Activated gamma-delta T cell treated with Interleukin-2 at 50 U/mL for 16 hours (primary cell): Measurements from ENCODE around the gene TGFBR2.

Source experiments
- DNase-seq: peaks from one replicate; pipeline ENCODE4 v3.0.0-alpha.2; 2020

TGFBR2 gene

DNA sequence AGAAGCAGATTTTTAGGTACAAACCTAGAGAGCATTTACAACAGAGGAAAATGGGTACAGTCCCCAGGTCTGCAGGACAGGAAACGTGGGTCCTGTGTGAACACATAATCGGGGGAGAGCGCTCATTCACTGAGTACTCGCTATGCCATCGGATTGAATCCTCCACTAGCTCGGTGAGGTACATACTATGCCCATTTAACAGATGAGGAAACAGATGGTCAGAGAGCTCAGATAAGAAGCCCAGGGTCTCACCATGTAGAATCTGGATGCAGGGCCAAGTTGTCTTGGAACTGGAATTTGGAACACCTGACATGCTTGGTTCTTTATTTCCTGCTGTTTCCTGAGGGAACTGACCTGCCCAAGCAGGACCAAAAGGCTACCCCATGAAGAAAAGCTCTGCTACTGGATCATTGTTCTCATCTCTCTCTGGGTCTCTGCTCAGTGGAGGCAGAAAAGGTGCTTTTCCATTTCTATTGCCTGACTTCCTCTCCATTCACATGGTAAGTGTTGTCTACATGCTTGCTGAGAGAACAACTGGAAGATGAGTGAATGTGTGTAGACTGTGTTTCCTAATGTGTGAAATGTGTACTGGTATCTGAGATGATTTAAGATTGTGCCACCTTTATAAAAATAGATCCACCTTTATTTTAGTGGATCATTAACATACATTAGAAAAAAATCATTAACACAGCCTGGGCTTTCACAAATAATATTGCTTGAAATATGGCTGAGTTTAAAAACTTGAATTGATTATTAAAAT, 89.1 kb downstream of the TGFBR2 start:
- DNase-seq: no peak

GRCh38 chr3:30696403-30696819, 90.0 kb downstream of the TGFBR2 start:
- DNase-seq: no peak

DNA sequence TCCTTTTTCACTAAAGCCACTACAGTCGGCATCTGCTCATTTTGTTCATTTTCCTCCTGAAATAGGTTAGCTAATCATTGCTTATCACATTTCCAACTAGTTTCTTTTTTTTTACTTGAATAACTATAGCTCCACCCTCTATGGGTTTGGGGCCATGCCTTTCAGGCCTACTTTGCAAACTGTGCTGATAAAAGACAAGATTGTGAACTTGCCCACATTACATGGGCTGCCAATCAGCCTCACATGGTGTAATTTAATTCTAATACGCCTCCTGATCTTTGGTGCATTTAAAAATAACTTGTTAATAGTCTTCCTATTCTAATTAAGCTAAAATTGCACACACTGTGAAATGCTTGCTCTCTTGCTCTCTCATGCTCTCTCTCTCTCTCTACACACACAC, 90.5 kb downstream of the TGFBR2 start:
- DNase-seq: no peak

- DNase-seq: no peak
These were observed 92.1 kb downstream of the TGFBR2 start for GRCh38 chr3:30698549-30698948.

GRCh38 chr3:30699927-30700326, 93.5 kb downstream of the TGFBR2 start:
- no peak for DNase-seq

DNA sequence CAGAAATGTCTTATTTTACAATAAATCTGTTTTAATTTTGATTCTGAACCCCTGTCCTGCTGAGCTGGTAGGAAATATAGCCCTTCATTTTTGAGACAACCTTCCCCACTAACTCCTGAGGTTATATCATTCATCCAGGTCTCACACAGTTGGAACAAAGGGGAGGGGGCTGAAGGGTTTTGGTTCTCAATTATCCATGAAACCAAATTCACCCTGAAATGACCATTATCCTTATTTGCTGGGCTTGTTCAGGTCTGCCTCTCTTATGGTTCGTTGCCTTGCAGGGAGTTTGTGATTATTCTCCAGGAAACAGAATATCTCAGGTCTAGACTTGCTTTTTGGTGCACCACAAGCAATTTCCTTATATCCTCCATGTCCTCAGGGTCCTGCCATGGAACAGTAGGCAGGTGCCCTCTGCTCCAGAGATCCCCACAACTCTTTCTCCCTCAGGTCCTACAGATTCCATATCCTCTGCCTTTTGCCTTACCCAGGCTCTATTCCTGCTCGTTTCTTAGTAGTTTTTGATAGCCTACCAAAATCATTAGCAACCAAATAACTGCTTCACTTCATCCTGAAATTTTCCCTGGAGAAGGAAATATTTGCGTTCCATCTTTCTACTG, 94.4 kb downstream of the TGFBR2 start:
- DNase-seq: no peak

GRCh38 chr3:30702038-30702827, 95.8 kb downstream of the TGFBR2 start:
- no peak for DNase-seq

DNA sequence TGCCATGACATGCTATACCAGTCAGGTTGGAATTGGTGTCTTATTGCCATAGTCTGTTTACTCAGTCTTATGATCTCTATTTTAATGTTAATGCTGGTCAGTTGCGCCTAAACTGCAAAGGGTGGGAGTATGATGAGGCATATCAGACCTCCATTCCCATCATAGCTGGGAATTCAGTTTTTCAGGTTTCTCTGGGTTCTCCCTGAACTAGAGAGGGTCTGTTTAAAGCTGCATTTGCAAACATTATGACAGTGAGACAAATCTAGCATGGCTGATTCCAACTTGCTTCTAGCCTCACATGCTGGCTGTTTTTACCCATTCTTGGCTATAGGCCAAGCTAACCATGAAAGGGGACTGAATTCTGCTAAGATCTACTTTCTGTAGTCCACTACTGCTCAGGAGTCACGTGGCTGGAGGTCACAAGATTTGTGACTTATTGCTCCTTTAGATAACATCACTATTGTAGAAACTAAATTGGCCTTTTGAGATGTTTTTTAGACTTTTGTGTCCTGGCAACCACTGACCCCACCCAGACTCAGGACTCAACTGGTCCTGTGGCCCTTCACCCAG, 96.5 kb downstream of the TGFBR2 start:
- DNase-seq: no peak

DNA sequence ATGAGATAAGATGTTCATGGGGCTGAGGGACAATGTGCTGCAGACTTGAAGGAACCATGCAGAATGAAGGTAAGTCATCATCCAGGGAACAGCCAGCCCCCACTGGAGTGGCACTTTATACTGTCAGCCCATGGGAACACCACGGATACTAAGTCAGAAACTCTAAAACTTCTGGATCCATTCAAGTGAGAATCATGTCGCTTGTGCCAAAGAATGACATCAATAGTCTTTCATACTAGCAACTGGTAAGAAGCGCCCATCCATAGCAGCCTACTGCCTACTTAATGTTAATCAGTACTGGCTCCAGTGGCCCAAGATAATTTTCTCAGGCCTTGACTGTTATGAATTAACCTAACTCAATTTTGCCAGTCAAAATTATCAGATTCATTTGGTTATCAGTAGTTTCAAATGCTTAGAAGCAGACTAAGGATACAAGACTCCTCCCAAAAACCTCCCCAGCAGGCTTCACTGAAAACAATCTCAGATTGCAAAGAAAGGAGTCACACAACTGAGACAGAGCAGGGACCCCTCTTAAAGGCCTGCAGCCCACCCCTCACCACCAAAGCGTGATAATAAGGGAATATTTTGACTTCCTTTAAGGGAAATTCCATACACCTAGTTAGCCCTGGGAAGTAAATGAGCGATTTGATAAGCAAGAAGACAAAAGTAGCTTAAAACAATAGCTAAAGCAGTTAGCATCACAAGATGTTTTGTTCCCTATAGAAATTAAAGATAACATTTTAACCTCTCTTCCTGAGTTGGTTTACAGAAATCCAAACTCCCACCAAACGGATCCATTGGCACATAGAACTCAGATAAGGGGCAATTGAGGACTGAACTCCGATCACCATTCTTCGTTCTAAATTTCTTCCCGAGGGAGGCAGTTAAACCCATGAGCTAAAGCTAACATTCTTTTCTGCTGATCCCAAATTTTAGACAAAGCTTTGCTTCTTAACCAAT, 98.8 kb downstream of the TGFBR2 start:
- no peak for DNase-seq

DNA sequence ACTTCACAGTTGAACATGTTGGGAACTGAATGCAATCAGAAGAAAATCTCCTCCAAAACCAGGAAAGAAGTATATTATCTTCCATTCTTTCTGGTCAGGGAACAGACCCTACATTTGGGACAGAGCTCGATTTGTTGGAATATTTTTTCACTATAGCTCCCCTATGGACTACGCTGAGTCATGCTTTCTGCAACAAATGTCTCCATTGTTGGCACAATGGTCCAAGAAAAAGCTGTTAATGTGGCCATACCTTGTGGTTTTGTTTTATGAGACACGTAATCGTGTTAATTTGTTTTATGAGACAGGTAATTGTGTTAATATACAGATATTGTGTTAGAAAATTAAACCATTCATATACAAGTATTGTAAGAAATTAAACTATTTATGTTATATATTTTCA, 101.4 kb downstream of the TGFBR2 start:
- DNase-seq: no peak

DNA sequence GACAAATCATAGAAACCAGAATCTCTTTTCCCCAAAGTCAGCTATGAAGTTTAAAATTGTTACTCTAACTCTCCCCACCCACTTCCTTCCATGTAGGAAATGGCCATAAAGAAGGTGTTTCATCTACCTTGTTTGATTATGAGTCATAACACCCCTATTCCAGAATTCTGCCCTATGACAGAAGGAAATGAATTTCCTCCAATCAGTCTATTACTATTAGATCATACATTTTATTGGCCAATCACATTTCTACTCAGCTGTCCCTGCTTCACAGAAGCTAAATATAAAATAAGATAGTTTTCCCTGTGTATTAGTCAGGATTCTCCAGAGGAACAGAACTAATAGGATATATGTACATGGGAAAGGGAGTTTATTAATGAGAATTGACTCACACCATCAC, 102.1 kb downstream of the TGFBR2 start:
- DNase-seq: no peak

DNA sequence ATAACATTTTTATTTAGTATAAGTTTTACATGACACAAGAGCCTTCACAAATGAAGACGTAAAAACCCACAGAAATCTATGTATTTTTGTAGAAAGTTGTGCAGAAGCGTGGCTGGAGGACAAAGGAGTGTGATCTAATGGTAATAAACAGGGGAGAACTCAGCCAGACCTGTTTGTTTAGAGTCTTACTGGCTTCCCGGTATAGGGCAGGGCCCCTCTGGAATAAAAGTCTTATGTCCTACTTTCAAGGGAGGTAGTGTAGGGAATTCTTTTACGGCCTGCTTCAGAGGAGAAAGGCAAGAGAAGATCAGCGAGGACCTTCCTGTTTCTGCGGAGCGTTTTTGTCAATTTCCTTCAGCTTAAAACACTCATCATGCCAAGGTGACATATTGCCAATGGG, 103.6 kb downstream of the TGFBR2 start:
- no peak for DNase-seq

DNA sequence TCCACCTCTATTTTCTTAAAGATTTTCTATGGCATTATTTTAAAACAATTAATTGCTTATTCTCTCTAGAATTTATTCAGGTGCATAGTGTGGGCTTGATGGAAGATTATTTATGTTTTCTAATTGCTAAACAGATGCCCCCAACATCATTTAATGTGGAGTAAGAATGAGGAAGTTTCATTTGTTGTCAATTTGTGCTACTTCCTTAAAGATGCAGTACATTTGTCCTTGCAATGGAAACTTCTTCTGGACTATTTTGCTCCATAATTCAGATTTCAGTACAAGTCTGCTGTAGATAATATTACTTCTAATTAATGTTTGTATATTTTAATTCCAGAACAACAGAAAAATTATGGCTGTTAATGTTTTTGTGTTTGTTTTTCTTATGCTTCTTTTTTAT, 104.8 kb downstream of the TGFBR2 start:
- no peak for DNase-seq

- DNase-seq: no peak
These were observed 105.5 kb downstream of the TGFBR2 start for GRCh38 chr3:30711867-30712266.

GRCh38 chr3:30712991-30713390, 106.6 kb downstream of the TGFBR2 start:
- no peak for DNase-seq

- no peak for DNase-seq
These were observed 107.6 kb downstream of the TGFBR2 start for GRCh38 chr3:30713885-30714503.

DNA sequence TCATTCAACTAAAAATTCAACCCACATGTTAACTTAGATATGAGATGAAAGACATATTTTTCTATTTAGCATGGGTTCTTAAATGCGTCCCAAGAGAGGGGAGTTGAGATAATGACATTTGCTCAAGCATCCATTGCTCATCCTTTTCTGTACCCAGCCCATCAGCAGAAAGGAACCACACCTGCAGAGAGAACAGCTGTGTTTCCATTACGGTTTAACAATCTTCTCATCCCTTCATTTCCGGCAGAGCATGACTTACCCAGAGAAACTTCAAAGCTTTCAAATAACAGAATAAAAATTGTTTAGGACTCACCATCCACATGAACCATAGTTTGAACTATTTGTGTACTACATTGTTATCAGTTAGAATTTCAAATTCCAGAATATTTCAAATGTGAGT, 113.1 kb downstream of the TGFBR2 start:
- no peak for DNase-seq

DNA sequence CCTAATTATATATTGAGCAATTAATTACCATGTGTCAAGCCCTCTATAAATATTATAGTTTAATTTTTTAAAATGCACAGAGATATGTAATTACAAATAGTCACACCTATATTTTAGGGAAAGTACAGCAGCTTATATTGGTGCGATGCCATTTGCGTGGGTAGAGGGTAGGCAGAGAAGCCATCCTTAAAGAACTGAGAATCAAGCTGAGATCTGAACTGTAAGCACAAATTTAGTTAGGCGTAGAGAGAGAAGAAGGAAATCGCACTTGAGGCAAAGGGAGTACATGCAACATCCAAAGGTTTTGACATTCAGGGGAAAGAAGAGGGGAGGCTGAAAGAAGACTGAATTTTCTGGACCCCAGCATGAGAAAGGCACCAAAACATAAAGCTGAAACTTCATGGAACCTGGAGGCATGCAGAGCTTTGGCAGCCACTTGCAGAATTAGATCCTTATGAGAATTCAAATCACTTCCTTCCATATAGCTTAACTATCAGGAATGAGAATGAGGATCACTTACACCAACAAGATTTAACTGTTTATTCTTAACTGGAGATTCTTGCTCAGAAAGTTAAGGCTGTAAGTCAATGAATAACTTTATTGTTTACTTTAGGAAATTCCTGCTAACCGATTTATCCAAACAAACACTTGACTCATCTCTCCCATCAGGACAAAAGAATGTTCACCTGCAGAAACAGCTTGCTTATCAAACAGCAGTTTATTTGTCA, 114.3 kb downstream of the TGFBR2 start:
- DNase-seq: no peak

- DNase-seq: no peak
These were observed 114.9 kb downstream of the TGFBR2 start for GRCh38 chr3:30721314-30721634.

- DNase-seq: no peak
These were observed 116.8 kb downstream of the TGFBR2 start for GRCh38 chr3:30723211-30723610.

DNA sequence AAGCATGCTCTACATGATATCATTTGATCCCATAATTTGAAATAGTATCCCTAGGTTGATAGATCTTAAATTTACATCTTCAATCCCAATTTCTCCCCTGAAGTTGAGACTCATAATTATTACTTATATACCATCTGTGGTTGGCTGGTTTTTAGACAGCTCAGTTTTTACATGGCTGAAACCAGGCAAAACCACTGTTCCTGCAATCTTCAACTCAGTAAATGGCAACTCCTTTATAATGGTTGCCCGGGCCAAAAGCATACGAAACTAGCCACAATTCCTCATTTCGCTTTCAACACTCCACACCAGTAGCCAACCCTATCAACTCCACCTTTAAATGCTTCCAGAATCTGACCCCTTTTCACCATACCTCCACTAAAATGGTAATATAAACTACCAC, 118.5 kb downstream of the TGFBR2 start:
- DNase-seq: no peak
